ENCODE measurements around the gene SH3BGR.

SH3BGR gene

DNA sequence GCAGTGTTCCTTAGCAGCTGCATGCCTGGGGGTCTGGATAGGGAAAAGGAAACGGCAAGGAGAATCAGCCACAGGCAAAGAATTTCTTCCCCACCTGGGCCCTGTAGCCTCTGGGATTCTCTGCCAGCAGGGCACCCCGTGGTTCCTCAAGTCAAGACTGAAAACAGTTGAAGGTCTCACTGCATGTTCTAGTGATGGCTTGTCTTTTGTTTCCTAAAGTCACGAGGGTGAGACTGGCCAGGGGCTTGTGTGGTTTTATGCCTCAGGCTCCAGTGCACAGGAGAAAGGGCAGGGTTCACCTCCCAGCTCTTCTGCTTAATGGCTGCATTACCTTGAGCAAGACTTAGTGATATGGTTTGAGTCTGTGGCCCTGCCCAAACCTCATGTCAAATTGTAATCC, 107.7 kb downstream of the SH3BGR start:
- TF ChIP-seq, protein P1, sequence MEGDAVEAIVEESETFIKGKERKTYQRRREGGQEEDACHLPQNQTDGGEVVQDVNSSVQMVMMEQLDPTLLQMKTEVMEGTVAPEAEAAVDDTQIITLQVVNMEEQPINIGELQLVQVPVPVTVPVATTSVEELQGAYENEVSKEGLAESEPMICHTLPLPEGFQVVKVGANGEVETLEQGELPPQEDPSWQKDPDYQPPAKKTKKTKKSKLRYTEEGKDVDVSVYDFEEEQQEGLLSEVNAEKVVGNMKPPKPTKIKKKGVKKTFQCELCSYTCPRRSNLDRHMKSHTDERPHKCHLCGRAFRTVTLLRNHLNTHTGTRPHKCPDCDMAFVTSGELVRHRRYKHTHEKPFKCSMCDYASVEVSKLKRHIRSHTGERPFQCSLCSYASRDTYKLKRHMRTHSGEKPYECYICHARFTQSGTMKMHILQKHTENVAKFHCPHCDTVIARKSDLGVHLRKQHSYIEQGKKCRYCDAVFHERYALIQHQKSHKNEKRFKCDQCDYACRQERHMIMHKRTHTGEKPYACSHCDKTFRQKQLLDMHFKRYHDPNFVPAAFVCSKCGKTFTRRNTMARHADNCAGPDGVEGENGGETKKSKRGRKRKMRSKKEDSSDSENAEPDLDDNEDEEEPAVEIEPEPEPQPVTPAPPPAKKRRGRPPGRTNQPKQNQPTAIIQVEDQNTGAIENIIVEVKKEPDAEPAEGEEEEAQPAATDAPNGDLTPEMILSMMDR (IDR thresholded peaks at IDR 0.05; ENCODE audit: low read depth, low read length): no peak
- H3K4me3 ChIP-seq (replicated peaks in 1 of 2; ENCODE audit: low read depth in 2 of 2, low read length in 2 of 2): no peak overlapping the region
- DNase-seq (ENCODE audit: low read depth in 2 of 2): no peak

- DNase-seq (ENCODE audit: low read depth in 2 of 2): no peak
- TF ChIP-seq, protein P1 (IDR thresholded peaks at IDR 0.05; ENCODE audit: low read depth, low read length): no peak
- H3K4me3 ChIP-seq (replicated peaks in 1 of 2; ENCODE audit: low read depth in 2 of 2, low read length in 2 of 2): no peak overlapping the region
Measured at GRCh38 chr21:39561140-39561539, 109.4 kb downstream of the SH3BGR start.

GRCh38 chr21:39562791-39563770, 111.3 kb downstream of the SH3BGR start:
- no peak for DNase-seq (ENCODE audit: low read depth in 2 of 2)
- TF ChIP-seq, protein P1 (IDR thresholded peaks at IDR 0.05; ENCODE audit: low read depth, low read length): no peak
- no peak overlapping the region for H3K4me3 ChIP-seq (replicated peaks in 1 of 2; ENCODE audit: low read depth in 2 of 2, low read length in 2 of 2)

DNA sequence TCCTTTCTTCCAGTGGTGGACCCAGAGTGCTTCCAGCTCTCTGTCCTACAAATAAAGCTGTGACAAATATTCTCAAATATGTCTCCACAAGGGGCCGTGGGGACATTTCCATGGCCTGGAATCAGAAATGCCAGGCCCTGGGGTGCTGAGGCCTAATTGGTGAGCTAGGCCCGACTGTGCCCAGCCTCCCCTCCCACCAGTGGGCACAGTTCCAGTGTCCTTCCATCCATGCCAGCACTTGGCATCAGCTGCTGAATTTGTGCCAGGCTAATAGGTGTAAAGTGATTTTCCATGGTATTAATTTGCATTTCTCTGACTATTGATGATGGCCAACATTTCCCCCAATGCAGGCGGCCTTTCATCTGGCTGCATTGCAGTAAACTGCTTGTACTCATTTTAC, 112.4 kb downstream of the SH3BGR start:
- DNase-seq (ENCODE audit: low read depth in 2 of 2): no peak
- TF ChIP-seq, protein P1 (IDR thresholded peaks at IDR 0.05; ENCODE audit: low read depth, low read length): no peak
- no peak overlapping the region for H3K4me3 ChIP-seq (replicated peaks in 1 of 2; ENCODE audit: low read depth in 2 of 2, low read length in 2 of 2)
